Measurements from ENCODE around the gene STAG3. TPM values are rescaled to one million over a fixed set of nuclear protein-coding genes. Genes with fewer than 3 reads are reported as not detected.
"Not testable (repeated sequence)": the region's sequence is repeated elsewhere in the genome, so short reads cannot be mapped to it uniquely, and the experiment has no call there.

STAG3 gene
- total RNA-seq, 4 donors from 2014 or later = 0.13 to 0.92 (median 0.50) TPM; not detected in 1

DNA sequence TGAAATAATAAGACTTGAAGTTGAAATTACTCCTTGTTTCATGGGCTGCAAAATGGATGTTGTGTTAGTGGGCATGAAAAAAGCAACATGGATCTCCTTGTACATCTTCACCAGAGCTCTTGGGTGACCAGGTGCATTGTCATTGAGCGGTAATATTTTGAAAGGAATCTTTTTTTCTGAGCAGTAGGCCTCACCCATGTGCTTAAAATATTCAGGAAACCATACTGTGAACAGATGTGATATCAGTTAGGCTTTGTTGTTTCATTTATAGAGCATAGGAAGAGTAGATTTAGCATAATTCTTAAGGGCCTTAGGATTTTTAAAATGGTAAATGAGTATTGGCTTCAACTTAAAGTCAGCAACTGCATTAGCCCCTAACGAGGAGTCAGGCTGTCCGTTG lies 15.3 kb downstream of the STAG3 start:
- TF ChIP-seq EP300 (IDR thresholded peaks at IDR 0.05) = no peak
- no peak for TF ChIP-seq POLR2A (IDR thresholded peaks at IDR 0.05; ENCODE audit: low read depth)
- TF ChIP-seq, protein P1, sequence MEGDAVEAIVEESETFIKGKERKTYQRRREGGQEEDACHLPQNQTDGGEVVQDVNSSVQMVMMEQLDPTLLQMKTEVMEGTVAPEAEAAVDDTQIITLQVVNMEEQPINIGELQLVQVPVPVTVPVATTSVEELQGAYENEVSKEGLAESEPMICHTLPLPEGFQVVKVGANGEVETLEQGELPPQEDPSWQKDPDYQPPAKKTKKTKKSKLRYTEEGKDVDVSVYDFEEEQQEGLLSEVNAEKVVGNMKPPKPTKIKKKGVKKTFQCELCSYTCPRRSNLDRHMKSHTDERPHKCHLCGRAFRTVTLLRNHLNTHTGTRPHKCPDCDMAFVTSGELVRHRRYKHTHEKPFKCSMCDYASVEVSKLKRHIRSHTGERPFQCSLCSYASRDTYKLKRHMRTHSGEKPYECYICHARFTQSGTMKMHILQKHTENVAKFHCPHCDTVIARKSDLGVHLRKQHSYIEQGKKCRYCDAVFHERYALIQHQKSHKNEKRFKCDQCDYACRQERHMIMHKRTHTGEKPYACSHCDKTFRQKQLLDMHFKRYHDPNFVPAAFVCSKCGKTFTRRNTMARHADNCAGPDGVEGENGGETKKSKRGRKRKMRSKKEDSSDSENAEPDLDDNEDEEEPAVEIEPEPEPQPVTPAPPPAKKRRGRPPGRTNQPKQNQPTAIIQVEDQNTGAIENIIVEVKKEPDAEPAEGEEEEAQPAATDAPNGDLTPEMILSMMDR (IDR thresholded peaks at IDR 0.05) = no peak
- TF ChIP-seq POLR2AphosphoS5 (IDR thresholded peaks at IDR 0.05) = no peak
- Histone ChIP-seq H3K27ac (replicated peaks in 1 of 4) (no peak overlapping the region), H3K27me3 (peaks cover 0 to 8% (median 0%) of the 10 kb centered on the region in 4 donors), H3K36me3 (no peaks in the 10 kb centered on the region), H3K9me3 (no peaks in the 10 kb centered on the region), H3K4me3 (no peak overlapping the region), H3K4me1 (no peaks in the 10 kb centered on the region)
- 66% methylated on average over 3 of the region's 3 CpGs for WGBS
- DNase-seq (ENCODE audit: extremely low spot score) = no peak
- intact Hi-C loops (cut with DNase I) = no loop called here

DNA sequence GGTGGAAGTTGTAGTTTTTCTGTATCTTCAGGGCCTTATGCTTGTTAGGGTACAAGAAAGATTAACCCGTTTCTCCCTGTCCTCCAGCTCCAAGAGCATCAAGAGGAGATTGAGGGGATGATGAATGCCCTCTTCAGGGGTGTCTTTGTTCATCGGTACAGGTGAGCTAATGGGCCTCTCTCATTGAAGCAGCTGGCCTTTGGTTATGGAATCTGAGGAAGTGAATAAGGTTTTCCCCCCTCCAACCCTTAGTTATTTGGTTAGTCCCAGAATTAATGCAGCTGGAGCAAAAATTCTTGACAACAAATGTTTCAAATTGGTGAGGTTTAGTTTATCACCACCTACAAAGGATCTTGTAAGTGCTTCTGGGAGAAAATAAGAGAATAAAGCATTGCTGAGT lies 17.5 kb downstream of the STAG3 start:
- no peaks in the 10 kb centered on the region for H3K9me3 ChIP-seq
- H3K36me3 ChIP-seq = no peaks in the 10 kb centered on the region
- whole genome bisulfite sequencing = 75% methylated on average over 2 of the region's 2 CpGs
- no peak for TF ChIP-seq POLR2AphosphoS5 (IDR thresholded peaks at IDR 0.05)
- TF ChIP-seq, protein P1 (IDR thresholded peaks at IDR 0.05) = no peak
- no peak for TF ChIP-seq EP300 (IDR thresholded peaks at IDR 0.05)
- TF ChIP-seq POLR2A (IDR thresholded peaks at IDR 0.05; ENCODE audit: low read depth) = no peak
- intact Hi-C loops (cut with DNase I) = no loop called here
- peaks cover 0 to 9% (median 0%) of the 10 kb centered on the region in 4 donors for H3K27me3 ChIP-seq
- H3K4me1 ChIP-seq = no peaks in the 10 kb centered on the region
- DNase-seq (ENCODE audit: extremely low spot score) = no peak
- H3K4me3 ChIP-seq = no peak overlapping the region
- no peak overlapping the region for H3K27ac ChIP-seq (replicated peaks in 1 of 4)

GRCh38 chr7:100195901-100196322 lies 18.2 kb downstream of the STAG3 start:
- H3K27ac ChIP-seq (replicated peaks in 1 of 4); DNase-seq (ENCODE audit: extremely low spot score); H3K36me3 ChIP-seq; H3K27me3 ChIP-seq; H3K4me3 ChIP-seq; H3K4me1 ChIP-seq; H3K9me3 ChIP-seq; intact Hi-C loops (cut with DNase I): not testable (repeated sequence)
- WGBS = 93% methylated on average over 6 of the region's 6 CpGs

DNA sequence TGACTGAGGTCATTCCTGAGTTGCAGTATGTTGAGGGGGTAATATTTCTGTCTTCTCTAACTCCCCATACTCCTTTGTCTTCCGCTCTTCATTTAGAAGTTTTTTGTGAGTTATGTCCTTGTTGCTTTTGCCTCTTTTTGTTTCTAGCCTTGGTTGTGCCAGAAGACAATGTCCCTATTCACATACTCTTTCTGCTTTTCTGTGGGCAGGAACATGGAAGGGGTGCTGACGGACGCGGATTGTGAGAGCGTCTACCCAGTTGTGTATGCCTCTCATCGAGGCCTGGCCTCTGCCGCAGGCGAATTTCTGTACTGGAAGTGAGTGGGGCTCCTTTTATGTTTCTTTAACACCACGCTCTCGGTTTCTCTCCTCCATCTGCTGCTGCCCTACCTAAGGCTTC lies 20.5 kb downstream of the STAG3 start:
- 92% methylated on average over 10 of the region's 10 CpGs for WGBS
- no peaks in the 10 kb centered on the region for H3K4me1 ChIP-seq
- intact Hi-C loops (cut with DNase I) = no loop called here
- H3K9me3 ChIP-seq = no peaks in the 10 kb centered on the region
- DNase-seq (ENCODE audit: extremely low spot score) = no peak
- no peak overlapping the region for H3K27ac ChIP-seq (replicated peaks in 1 of 4)
- no peak overlapping the region for H3K4me3 ChIP-seq
- no peaks in the 10 kb centered on the region for H3K36me3 ChIP-seq
- no peak for TF ChIP-seq EP300 (IDR thresholded peaks at IDR 0.05)
- TF ChIP-seq, protein P1 (IDR thresholded peaks at IDR 0.05) = no peak
- no peak for TF ChIP-seq POLR2AphosphoS5 (IDR thresholded peaks at IDR 0.05)
- no peak for TF ChIP-seq POLR2A (IDR thresholded peaks at IDR 0.05; ENCODE audit: low read depth)
- peaks cover 0 to 9% (median 0%) of the 10 kb centered on the region in 4 donors for H3K27me3 ChIP-seq

- TF ChIP-seq, protein P1 (IDR thresholded peaks at IDR 0.05) = no peak
- TF ChIP-seq POLR2AphosphoS5 (IDR thresholded peaks at IDR 0.05) (no peak), EP300 (IDR thresholded peaks at IDR 0.05) (no peak), POLR2A (IDR thresholded peaks at IDR 0.05; ENCODE audit: low read depth) (no peak)
- no peaks in the 10 kb centered on the region for H3K4me1 ChIP-seq
- no peaks in the 10 kb centered on the region for H3K9me3 ChIP-seq
- intact Hi-C loops (cut with DNase I) = no loop called here
- DNase-seq (ENCODE audit: extremely low spot score) = no peak
- H3K36me3 ChIP-seq = no peaks in the 10 kb centered on the region
- peaks cover 0 to 9% (median 0%) of the 10 kb centered on the region in 4 donors for H3K27me3 ChIP-seq
- WGBS = 86% methylated on average over 11 of the region's 11 CpGs
- H3K4me3 ChIP-seq = no peak overlapping the region
- no peak overlapping the region for H3K27ac ChIP-seq (replicated peaks in 1 of 4)
Observed at GRCh38 chr7:100200693-100201092, 23.0 kb downstream of the STAG3 start.
